Measurements from ENCODE around the gene HOXD10. TPM values are rescaled to one million over a fixed set of nuclear protein-coding genes. Genes with fewer than 3 reads are reported as not detected.

HOXD10 gene
- polyA plus RNA-seq (ENCODE audit: insufficient read length in 4 of 4), result 100 to 1,000 TPM; 123 to 178 (median 159) TPM

DNA sequence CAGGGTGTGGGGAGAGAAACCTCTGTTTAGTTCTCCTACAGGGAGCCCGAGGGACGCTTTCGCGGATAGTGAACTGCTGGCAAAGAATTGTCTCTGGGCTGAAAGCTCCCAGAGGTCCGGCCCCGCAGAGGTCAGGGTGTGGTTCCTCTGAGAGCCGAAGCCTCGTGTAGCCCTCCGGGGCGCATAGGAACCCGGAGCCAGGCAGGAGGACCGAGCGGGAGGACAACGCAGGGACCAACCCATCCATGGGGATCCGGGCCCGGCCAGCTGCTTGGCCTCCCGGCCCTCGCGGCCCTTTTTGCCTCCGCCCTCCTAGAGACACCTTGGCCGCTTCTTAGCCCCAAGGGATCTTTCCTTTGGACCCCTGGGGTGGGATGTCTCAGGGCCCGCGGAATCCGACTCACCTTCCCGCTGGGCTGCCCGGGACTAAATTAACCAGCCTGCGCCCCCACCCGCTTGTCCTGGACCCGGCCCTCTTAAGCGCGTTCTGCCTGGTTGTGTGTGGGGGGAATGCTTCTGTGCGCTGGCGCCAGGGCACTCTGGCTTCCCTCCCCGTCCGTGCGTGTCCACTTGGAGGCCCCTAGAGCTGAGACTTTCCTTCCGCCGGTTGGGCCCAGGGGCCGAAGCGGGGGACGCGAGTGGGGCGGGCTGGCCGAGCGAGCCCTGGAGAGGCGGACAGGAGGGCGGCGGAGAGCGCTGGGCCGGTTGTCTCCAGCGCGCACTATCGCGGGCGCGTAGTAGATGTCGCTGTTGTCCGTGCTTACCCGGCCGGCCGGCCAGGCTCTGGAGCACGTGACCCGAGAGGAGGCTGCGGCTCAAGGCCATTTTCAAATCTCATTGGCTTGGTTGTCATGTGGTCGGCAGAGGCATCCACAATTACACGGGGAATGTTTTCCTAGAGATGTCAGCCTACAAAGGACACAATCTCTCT lies at the start of gene HOXD10:
HOXD10 (plus strand) TSS at position 896 of the 931 bp plus-strand sequence. CDS start 56 bp downstream, outside the sequence.
- peak in 1 of 4 donors; percentile 90 for DNase-seq (ENCODE audit: low read depth in 4 of 4, low spot score in 3 of 4)

DNA sequence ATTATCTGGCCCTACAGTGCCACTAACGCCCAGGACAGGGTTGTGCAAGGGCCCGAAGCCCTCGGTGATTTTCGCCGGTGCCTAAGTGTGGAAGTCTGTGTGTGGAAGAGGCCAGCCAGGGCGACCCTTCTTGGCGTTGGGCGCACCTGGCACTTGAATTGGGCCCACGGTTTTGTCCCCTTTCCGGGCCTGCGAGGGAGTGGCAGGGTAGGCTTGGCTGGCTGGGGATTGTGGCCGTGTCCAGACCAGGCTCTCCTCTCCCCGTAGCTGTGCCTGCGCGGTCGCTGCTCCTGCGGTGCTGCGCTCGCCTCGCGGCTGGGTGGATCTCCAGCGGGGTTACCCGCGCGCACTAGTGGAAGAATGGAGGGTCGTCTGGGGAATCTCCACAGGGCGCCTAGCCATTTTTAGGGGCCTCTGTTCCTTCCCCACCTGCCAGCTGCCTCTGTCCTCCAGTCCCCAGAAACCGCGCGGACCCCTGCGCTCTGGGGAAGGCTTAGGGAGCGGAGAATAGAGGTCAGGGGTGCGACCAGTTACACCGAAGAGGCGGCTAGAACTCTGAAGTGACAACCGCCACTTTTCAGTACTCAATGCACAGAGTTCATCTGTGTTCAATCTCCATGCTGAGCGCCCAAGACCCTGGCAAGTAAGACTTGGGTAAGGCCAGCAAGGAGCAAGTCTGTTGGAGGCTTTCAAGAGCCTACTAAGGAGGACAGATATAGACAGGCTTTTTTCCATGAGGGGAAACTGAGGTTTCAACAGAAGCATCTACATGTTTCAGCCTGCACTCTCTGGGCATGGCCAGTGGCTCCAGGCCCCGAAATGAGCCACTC lies 48.8 kb upstream of the HOXD10 start:
- no peak for DNase-seq (ENCODE audit: low read depth in 4 of 4, low spot score in 3 of 4)

DNA sequence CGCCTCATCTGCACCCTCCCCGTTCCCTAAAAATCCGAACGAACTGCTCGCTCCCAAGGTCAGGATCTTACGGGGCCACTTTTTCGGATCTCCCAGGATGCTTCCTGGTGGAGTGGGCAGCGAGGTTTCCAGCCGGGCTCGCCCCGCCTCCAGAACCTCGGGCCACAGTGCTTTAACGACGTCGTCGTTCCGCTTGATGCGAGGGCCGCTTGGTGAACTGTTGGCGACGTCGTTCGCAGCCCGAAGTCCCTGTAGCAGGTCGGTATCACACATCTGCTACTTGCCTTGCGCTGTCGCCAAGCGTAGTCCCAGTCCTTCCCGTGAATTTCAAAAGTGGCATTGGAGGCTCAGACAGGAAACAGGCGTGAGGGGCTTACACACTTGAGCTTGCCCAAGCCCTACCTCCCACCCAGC lies 48.2 kb upstream of the HOXD10 start:
- DNase-seq (ENCODE audit: low read depth in 4 of 4, low spot score in 3 of 4), result no peak

DNA sequence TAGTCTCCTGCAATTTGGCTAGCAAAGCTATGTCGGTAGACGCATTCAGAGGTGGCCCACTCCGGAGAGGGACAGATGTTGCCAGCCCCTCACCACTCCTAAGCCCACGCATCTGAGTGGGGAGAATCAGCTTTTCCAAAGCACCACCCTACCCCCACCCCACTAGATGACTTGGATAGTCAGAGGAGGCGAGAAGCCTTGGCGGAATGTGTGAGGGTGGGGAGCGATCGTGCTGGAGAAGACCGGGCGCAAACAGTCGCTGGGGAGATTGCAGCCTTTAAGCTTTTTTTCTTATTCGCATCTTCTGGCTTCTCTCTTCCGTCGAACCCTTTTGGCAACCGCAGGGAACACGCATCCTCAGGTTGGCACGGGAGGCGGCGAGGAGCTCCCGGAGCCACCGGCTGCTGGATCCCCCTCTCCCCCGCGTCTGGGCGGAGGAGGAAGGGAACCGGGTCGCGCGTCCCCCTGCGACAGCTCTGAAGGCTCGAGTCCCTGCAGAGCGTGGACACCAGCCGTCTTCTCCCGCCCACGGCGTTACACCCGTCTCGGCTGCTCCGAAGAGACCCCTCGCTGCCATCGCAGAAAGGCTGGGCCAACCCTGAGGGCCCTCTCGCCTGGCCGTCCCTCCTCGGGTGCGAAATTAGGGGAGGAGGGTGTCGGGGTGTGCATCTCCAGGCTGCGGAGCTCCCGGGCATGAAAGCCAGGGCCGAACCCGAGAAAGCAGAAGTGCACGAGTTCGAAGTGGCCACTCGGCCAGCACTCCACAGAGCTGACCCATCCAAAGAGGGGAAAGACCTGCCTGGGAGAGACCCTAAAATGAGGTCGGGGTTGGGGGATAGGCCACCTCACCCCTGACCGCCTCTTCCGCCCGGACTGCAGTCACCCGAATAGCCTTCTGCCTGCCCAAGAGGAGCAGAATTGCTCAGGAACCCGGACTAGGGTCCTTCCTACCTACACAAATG lies 45.0 kb upstream of the HOXD10 start:
- no peak for DNase-seq (ENCODE audit: low read depth in 4 of 4, low spot score in 3 of 4)

DNA sequence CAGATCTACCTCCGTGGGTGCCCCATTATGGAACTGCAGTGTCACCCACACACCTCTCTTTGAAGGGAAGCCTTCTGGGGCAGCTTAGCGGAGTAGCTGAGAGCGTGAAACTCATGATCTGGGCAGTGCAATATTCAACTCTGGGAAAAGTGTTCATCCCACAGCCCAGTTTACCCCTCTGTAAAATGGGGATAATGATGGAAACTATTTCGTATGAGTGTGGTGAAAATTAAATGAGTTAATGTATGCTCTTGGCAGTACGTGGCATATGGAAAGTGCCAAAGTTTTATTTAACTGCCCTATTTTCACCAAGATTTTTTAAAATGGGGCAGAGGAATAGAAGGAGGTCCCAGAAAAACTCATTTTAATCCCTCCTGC lies 44.3 kb upstream of the HOXD10 start:
- DNase-seq (ENCODE audit: low read depth in 4 of 4, low spot score in 3 of 4), result no peak

DNA sequence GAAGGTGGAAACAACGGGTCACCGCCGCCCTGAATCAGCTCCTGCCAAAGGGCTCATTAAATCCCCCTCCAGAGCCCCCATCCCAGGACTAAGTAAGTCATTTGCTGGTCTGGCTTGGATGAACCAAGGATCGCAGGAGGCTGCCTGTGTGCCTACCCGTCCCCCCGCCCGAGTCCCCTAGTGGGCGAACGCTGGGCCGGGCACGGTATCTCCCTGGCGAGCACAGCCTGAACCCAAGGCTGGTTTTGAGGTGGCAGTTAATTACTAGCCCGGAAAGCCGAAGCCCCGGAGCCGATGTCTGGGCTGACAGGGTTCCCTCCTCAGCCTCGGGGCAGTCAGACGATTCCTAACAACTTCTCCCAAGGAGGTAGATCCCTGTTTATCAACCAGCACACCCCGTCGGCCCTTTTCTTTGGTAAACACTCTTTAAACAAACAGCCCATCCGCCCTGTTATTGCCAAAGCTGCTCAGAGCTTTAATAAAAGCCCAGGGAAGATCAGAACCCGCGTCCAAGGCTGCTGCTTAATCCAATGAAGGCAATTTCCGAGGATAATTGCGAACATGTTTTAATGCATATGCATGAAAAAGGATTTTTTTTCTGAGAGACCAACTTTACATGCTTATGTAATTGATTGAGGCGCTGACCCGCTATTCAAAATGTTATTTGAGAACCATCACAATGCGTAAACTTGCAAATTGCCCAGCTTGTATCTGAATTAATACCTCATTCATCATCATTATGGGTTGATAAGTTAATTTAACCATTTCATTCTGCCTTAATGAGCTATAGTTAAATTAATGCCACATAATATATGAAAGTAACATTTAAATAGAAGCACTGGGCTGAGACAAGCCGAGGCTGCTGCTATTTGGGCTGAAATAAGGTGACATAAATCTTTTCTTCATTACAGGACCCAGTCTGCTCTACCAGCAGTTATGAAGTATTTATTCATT lies 43.4 kb upstream of the HOXD10 start:
- no peak for DNase-seq (ENCODE audit: low read depth in 4 of 4, low spot score in 3 of 4)

DNA sequence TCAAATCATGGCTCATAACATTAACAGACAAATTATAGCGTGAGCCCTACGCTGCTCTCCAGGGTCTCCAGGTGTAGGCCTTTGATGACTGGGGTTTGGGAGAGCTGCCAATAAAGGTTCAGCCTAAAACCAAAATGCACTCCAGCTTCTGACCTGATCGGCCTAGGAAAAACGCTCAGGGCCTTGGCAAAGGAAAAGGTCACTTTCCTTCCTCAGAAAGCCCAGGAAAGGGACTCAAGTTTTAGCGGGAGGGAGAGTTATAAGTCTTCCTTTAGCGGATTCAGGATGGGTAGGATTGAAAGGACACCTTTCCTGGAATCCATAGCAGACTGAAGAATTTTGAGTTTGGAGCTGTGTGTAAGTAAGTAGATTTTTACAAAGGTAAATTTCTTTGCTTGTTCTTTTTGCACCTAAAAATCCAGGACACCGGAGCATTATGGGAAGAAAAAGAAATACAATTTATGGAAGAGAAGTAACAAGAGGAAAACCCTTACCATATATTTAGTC lies 41.6 kb upstream of the HOXD10 start:
- DNase-seq (ENCODE audit: low read depth in 4 of 4, low spot score in 3 of 4), result no peak

DNA sequence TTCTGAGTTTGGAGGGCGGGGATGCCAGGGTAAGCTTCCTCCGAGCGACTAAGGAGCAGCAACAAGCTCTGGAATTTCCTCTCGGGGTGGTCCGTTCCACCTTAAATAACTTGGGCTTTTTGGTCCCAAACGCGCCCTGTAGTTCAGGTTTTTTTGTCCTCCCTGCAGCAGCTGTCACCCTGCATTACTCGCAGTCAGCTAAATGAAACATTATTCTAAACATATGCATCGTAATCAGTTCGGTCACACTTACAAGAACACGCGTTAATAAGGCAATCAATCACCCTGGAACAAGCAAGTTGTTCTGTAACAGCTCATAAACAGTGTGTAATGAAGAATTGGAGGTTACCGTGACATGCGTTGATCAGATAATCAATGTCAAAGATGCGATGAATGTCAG lies 41.1 kb upstream of the HOXD10 start:
- DNase-seq (ENCODE audit: low read depth in 4 of 4, low spot score in 3 of 4), result no peak

DNA sequence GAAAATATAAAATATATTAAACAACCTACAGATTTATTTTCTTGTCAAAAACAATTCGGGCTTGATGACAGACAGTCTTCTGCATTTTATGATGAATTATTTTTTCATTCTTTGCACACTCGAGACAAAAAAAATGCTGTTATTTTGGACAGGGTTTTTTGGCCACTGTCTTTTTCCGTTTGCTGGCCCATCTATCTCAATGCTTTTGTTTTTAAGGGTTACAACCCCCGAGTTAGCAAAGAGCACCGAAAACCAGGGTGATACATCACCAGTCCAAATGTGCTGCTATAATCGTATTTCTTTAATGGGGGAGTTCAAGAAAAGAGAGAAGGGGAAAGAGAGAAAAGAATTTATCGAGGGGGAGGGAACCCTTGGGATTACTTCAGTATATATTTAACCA lies 40.5 kb upstream of the HOXD10 start:
- DNase-seq (ENCODE audit: low read depth in 4 of 4, low spot score in 3 of 4), result no peak

DNA sequence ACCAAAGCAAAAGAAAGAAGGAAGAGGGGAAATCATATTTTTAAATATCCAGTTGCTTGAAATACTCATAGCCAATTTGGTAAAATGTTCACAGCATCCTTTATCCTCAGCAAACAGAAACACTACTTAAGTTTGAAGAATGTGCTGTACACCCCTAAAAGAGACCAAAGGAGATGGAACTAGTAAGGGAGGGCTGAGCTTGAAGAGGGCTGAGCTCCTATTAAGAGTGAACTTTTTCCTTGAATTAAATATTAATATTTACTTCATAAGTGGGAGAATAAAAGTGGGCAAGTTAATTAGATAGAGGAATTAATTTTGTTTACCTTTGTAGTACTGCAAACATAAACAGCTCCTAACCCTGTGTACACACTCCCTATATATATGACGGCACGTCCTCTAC lies 39.8 kb upstream of the HOXD10 start:
- DNase-seq (ENCODE audit: low read depth in 4 of 4, low spot score in 3 of 4), result no peak

DNA sequence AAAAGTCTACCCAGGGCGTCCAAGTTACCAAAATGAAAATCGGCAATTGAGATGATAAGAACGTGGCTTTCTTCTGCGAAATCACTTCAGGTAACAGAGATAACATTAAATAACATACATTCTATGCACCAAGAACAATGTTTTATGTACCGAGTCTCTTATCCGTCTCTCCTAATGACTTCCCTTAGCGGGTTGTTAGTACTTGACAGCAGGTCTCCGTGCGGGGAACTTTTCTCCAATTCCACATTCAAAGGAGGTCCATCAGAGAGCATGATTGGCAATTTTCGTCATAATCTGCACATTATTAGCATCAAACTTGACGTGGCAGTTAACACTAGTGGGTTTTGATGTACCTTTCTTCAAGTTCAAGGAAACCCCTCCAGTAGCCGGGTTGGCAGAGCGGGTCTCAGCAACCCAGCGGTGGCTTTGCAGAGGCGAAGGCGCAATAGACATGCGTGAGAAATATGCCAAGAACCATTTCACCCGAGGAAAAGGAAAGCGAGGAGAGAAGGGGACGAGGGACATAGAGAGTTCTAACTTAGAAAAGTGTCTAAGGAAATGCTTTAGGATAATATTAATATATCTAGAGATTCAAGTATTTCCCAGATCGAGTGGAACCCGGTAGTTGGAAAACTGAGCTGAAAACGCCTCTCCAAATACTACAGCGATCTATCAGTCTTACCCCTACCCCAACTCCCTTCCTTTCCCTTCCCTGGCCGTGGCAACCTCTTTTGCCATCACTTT lies 37.9 kb upstream of the HOXD10 start:
- no peak for DNase-seq (ENCODE audit: low read depth in 4 of 4, low spot score in 3 of 4)

DNA sequence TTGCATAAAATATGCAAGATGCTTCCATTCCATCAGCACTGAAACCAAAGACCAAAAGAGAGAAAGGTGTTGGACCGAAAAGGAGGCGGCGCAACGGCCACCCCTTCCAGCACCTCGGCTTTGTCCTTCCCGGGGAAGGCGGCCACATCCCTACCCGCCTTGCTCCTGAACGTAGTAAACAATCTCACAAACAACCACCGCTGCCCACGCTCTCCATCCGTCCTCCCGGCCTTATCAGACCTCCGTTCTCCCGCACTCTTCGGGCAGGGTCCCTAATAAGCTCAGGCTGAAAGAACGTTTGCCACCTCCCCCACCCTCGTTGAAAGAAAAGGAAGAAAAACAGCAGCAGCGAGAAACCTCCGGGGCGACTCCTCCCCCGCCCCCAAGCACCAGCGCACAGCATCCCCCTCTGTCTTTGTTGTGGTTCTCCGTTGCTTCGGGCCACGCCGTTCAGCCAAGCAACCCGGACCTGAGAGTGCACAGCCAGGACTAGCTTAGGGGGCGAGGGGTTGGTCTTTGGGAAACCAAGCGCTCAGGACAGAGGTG lies 37.2 kb upstream of the HOXD10 start:
- DNase-seq (ENCODE audit: low read depth in 4 of 4, low spot score in 3 of 4), result no peak

DNA sequence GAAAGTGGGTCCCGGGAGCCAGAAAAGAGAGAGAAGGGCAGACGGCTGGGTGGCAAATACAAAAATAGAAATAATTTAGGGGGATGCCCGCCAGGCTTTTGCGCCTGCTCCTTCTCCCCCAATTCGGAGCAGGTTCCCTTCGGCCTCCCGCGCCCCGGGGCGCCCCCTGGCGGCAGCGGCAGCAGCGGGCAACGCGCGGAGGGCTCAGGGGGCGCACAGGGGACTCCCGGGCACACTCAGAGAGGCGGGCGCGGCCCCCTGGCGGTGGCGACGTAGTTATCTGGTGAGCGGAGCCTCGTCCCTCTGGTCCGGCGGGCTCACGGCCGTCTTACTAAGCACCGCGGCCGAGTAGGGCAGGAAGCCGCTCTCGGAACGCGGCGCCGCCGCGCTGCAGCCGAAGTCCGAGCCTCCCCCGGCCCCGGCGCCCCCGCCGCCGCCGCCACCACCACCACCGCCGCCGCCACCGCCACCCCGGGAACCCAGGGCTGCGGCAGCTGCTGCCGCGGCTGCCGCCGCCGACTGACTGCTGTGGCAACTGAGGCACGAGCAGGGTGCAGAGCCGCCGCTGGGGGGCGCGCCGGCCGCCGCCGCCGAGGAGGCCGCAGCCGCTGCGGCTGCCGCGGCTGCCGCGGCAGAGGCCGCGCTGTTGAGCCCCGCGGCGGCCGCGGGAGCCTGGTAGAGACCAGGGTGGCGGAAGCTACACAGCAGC lies 36.6 kb upstream of the HOXD10 start:
- no peak for DNase-seq (ENCODE audit: low read depth in 4 of 4, low spot score in 3 of 4)

DNA sequence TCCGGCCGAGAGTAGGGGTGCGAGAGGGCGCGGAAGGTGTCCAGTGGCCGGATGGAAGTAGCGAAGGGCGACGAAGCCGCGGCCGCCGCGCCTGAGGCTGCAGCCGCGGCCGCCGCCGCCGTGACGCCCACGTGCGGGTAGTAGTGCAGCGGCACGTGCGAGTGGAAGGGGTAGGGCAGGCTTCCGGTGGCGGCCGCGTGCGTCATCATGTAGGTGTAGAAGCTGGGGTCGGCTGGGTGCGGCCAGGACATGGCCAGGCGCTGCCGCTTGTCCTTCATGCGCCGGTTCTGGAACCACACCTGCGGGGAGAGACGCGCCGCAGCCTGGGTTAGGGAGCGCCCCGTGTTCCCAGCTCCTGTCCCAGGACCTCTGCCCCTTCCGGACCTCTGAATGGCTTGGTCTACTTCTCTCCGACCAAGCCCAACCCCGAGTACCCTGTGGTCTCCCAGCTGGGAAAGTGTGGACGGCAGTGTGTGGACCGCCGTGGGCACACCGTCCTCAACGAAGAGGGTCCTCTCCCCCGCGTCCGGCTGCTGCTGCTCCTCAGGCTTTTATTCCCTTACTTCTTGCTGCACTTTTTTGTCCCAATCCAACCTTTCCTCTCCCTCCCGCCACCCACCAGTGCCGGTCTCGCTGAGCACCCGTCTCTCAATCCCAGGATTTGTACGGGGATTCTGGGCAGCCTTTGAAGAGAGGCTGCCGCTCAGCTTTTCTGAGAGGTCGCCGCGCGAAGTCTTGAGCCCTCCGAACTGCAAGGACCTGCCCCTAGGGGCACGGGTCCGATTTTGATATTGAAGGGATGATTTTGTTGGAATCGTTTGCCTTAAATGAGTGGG lies 35.8 kb upstream of the HOXD10 start:
- DNase-seq (ENCODE audit: low read depth in 4 of 4, low spot score in 3 of 4), result no peak

DNA sequence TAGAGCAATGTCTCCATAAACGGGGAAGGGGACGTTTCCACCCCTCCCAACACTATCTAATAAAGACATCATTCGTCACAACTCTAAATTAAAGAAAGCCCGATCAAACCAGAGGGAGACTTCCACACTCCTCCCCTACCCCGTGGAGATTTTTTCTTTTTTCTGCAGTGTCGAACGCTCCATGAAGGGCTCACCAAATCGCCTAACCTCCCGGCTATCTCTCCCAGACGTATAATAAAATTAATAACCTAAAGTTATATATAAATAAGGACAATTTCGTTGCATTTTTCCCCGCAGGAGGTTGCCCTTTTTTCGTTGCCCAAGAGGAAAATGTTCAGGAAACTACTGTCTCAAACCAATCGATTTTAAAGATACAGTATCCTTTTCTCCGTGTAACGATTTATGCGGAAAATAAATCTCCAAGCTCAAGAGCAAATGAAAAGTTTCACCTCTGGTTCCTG lies 35.2 kb upstream of the HOXD10 start:
- DNase-seq (ENCODE audit: low read depth in 4 of 4, low spot score in 3 of 4), result no peak

DNA sequence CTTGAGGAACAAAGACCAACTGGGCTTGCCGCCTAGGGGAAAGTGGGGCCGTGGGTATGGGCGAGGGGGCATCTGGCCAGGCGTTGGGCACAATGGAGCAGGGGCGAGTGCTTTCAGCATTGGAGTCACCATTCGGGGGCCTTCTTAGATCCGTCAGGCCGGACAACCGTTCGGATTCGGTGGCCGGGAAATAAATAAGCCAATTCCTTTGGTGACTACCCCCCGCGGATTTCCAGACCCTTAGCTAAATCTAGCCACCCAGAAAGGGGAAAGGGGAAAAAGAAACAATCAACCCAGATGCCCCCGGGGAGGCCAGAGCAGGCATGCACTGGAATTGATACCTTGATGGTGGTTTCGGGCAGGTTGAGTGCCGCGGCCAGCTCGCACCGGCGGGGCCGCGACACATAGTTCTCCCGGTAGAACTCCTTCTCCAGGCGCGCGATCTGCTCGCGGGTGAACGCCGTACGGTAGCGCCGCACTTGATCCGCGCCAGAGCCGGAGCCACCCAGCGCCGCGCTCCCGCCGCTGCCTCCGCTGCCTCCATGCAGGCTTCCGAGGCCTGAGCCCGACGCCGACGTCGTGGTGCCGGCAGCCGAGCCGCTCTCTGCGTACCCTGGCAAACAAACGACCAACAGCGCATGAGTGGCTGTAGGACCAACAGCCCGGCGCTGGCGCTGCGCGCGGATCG lies 34.6 kb upstream of the HOXD10 start:
- DNase-seq (ENCODE audit: low read depth in 4 of 4, low spot score in 3 of 4), result no peak

Measured in right renal pelvis (tissue), 4 donors.